Parathyroid adenoma (tissue), 2 donors: ENCODE data around the gene STX7.

Experiments
- H2AFZ ChIP-seq: fragments of 300-600 bp; sonication (generic); one replicate; pipeline ENCODE4 v1.7.0; 2017; ENCODE audit warnings: antibody characterized with exemption, mild to moderate bottlenecking
- H3K27ac ChIP-seq: fragments of 300-600 bp; sonication (generic); one replicate; pipeline ENCODE4 v1.7.0; 2017
- H3K27me3 ChIP-seq: fragments of 300-600 bp; sonication (generic); one replicate; pipeline ENCODE4 v1.7.0; 2017; ENCODE audit warnings: low read length; ENCODE audit not compliant: control insufficient read depth, insufficient read depth
- H3K36me3 ChIP-seq: fragments of 300-600 bp; sonication (generic); one replicate; pipeline ENCODE4 v1.7.0; 2017; ENCODE audit warnings: low read length; ENCODE audit not compliant: control insufficient read depth, insufficient read depth
- H3K4me1 ChIP-seq: fragments of 300-600 bp; sonication (generic); one replicate; pipeline ENCODE4 v1.7.0; 2017; ENCODE audit warnings: control low read depth
- H3K4me2 ChIP-seq: fragments of 300-600 bp; sonication (generic); one replicate; pipeline ENCODE4 v1.7.0; 2017; ENCODE audit warnings: low read length
- H3K4me3 ChIP-seq: fragments of 300-600 bp; sonication (generic); one replicate; pipeline ENCODE4 v1.7.0; 2017; ENCODE audit warnings: low read depth, low read length
- H3K79me2 ChIP-seq: fragments of 300-600 bp; sonication (generic); one replicate; pipeline ENCODE4 v1.7.0; 2017; ENCODE audit warnings: control low read depth
- H3K9ac ChIP-seq: fragments of 300-600 bp; sonication (generic); one replicate; pipeline ENCODE4 v1.7.0; 2017; ENCODE audit warnings: mild to moderate bottlenecking
- H3K9me3 ChIP-seq: fragments of 300-600 bp; sonication (generic); one replicate; pipeline ENCODE4 v1.7.0; 2017; ENCODE audit warnings: low read length; ENCODE audit not compliant: control insufficient read depth
- CTCF ChIP-seq: fragments of 300-600 bp; sonication (generic); IDR thresholded peaks from one replicate; pipeline ENCODE4 v1.7.0; 2017; ENCODE audit warnings: antibody characterized with exemption, mild to moderate bottlenecking
- donor health status: primary hyperparathyroidism.

Gene STX7

DNA sequence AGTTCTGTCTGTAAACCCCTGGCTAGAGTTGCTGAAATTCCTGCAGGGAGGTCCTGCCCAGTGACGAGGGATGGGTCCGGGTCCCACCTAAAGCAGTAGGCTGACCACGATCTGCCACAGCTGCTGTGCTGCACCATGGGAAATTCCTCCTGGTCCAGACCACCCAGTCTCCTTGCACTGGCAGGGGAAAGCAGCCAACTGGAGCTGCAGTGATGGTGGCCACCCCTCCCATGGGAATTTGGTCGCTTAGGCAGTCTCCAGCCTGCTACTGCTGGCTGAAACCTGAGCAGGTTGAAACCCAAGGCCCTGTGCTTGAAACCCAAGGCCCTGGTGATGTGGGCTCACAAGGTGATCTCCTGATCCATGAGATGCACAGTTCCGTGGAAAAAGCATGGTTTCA lies 87.7 kb downstream of the STX7 start:
- Histone ChIP-seq H3K4me1 (no peaks in the 10 kb centered on the region), H3K27me3 (no peaks in the 10 kb centered on the region), H3K36me3 (no peaks in the 10 kb centered on the region), H3K4me3 (no peak overlapping the region), H3K27ac (no peak overlapping the region), H3K4me2 (no peak overlapping the region), H3K79me2 (no peaks in the 10 kb centered on the region), H2AFZ (no peak overlapping the region), H3K9ac (no peak overlapping the region), H3K9me3 (no peaks in the 10 kb centered on the region)
- TF ChIP-seq CTCF: no peak

- no peak overlapping the region for H3K4me3 ChIP-seq
- H3K9me3 ChIP-seq: no peaks in the 10 kb centered on the region
- H3K79me2 ChIP-seq: no peaks in the 10 kb centered on the region
- H3K9ac ChIP-seq: no peak overlapping the region
- no peaks in the 10 kb centered on the region for H3K27me3 ChIP-seq
- H2AFZ ChIP-seq: no peak overlapping the region
- TF ChIP-seq CTCF: no peak
- no peaks in the 10 kb centered on the region for H3K36me3 ChIP-seq
- no peak overlapping the region for H3K27ac ChIP-seq
- no peak overlapping the region for H3K4me2 ChIP-seq
- no peaks in the 10 kb centered on the region for H3K4me1 ChIP-seq
Observed at GRCh38 chr6:132423839-132424238, 89.1 kb downstream of the STX7 start.

GRCh38 chr6:132418235-132418965 lies 94.5 kb downstream of the STX7 start:
- Histone ChIP-seq H3K27me3 (no peaks in the 10 kb centered on the region), H3K4me1 (no peaks in the 10 kb centered on the region), H3K9me3 (no peaks in the 10 kb centered on the region), H3K36me3 (no peaks in the 10 kb centered on the region), H2AFZ (no peak overlapping the region), H3K4me2 (no peak overlapping the region), H3K4me3 (no peak overlapping the region), H3K79me2 (no peaks in the 10 kb centered on the region), H3K9ac (no peak overlapping the region), H3K27ac (no peak overlapping the region)
- no peak for TF ChIP-seq CTCF

DNA sequence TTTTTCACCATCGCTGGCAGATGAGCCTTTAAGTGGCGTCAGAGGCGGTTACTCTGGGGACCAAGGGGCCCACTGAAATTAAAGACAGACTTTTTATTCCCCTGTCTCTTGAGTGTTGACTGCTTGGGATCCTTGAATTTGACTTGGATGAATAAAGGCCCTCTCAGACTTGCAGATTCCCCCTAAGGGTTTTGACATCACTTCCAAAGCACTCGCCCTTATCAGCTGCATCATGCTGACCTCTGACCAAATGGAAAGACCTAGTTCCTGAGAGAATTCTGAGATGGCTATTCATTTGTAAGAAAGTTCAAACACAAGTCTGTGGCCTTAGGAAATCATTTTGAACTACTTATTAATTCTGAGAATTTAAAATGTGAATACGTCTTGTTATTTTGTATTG lies 98.2 kb downstream of the STX7 start:
- Histone ChIP-seq H3K36me3 (no peaks in the 10 kb centered on the region), H3K27me3 (no peaks in the 10 kb centered on the region), H3K27ac (no peak overlapping the region), H3K79me2 (no peaks in the 10 kb centered on the region), H3K4me3 (no peak overlapping the region), H3K4me1 (no peaks in the 10 kb centered on the region), H3K9me3 (no peaks in the 10 kb centered on the region), H3K4me2 (no peak overlapping the region), H2AFZ (no peak overlapping the region), H3K9ac (no peak overlapping the region)
- TF ChIP-seq CTCF: no peak

GRCh38 chr6:132414322-132414721 lies 98.6 kb downstream of the STX7 start:
- no peaks in the 10 kb centered on the region for H3K9me3 ChIP-seq
- H3K27ac ChIP-seq: no peak overlapping the region
- no peaks in the 10 kb centered on the region for H3K36me3 ChIP-seq
- H3K4me1 ChIP-seq: no peaks in the 10 kb centered on the region
- no peaks in the 10 kb centered on the region for H3K27me3 ChIP-seq
- no peak overlapping the region for H3K4me2 ChIP-seq
- H3K79me2 ChIP-seq: no peaks in the 10 kb centered on the region
- H3K9ac ChIP-seq: no peak overlapping the region
- H3K4me3 ChIP-seq: no peak overlapping the region
- no peak overlapping the region for H2AFZ ChIP-seq
- TF ChIP-seq CTCF: no peak
